ENCODE data around the gene ESR2. TPM values are rescaled to one million over a fixed set of nuclear protein-coding genes. Genes with fewer than 3 reads are reported as not detected.
A peak's percentile ranks its signal among the peaks of the same experiment; 100 is the strongest.

ESR2 gene
- total RNA-seq, 1 experiment from 2014 or later: 0.15 TPM

- H3K4ac ChIP-seq (ENCODE audit: low read depth, low read length): no peak overlapping the region
- H2BK5ac ChIP-seq (ENCODE audit: insufficient read length, low read length): no peak overlapping the region
- H3K79me2 ChIP-seq (ENCODE audit: insufficient read depth, low read length): no peaks in the 10 kb centered on the region
- no peaks in the 10 kb centered on the region for H3K79me1 ChIP-seq (ENCODE audit: insufficient read depth, low read depth, low read length, poor library complexity, severe bottlenecking)
- TF ChIP-seq CTCF (conservative IDR thresholded peaks at IDR 0.05): no peak
- H3K27ac ChIP-seq (ENCODE audit: insufficient read length, low read depth, low read length): no peak overlapping the region
- no peak overlapping the region for H3K56ac ChIP-seq (ENCODE audit: insufficient read length, low read depth, low read length)
- Mint-ChIP-seq H3K36me3 (ENCODE audit: insufficient read depth in 1 of 3, low read depth in 3 of 3) (peaks cover 6 to 17% (median 15%) of the 10 kb centered on the region in 3 experiments; a peak in 4 of 7 replicates), H3K27ac (peak overlapping the region in 2 of 3 experiments; percentile 25 to 89; a peak in 3 of 7 replicates), H3K4me3 (no peak overlapping the region), H3K4me1 (peaks cover 14 to 17% of the 10 kb centered on the region in 2 experiments), H3K9me3 (no peaks in the 10 kb centered on the region), H3K27me3 (ENCODE audit: low read depth) (no peaks in the 10 kb centered on the region)
- no peak overlapping the region for H3K18ac ChIP-seq (ENCODE audit: insufficient read length, low read depth, low read length)
- H2BK120ac ChIP-seq (ENCODE audit: low read depth, low read length, poor library complexity, severe bottlenecking): no peak overlapping the region
- H2BK15ac ChIP-seq (ENCODE audit: low read depth, low read length): no peak overlapping the region
- no peaks in the 10 kb centered on the region for H3K23me2 ChIP-seq (ENCODE audit: insufficient read length, low read depth, low read length, poor library complexity, severe bottlenecking)
- H3K9me3 ChIP-seq (ENCODE audit: control insufficient read depth, low read depth, low read length): no peaks in the 10 kb centered on the region
- no peak overlapping the region for H2BK12ac ChIP-seq (ENCODE audit: insufficient read length, low read depth, low read length)
- H3T11ph ChIP-seq (ENCODE audit: low read length): no peak overlapping the region
- no peaks in the 10 kb centered on the region; the same call in 1 of the 2 replicates for H3K4me1 ChIP-seq (ENCODE audit: insufficient read depth, low read length)
- no peak overlapping the region for H3K4me2 ChIP-seq (ENCODE audit: insufficient read depth, insufficient read length, low read length)
- no peak overlapping the region for H4K8ac ChIP-seq (replicated peaks; ENCODE audit: insufficient read length, low read depth, low read length)
- H3K14ac ChIP-seq (ENCODE audit: insufficient read depth, low read length): no peak overlapping the region
- H4K20me1 ChIP-seq (ENCODE audit: control insufficient read depth, insufficient read depth, insufficient read length): peaks cover 3% of the 10 kb centered on the region
- no CpG with 5 or more reads among the region's 1 CpG for WGBS (ENCODE audit: extremely low coverage, insufficient read length, low lambda C conversion rate)
- H3K27me3 ChIP-seq (ENCODE audit: insufficient read depth, low read length): no peaks in the 10 kb centered on the region
- no peak overlapping the region for H4K5ac ChIP-seq (ENCODE audit: insufficient read length, low read depth, low read length)
- no peak overlapping the region for H2BK20ac ChIP-seq (ENCODE audit: low read depth, low read length, poor library complexity, severe bottlenecking)
- no peak overlapping the region for H3K23ac ChIP-seq (ENCODE audit: insufficient read length, low read depth, low read length)
- H4K91ac ChIP-seq (ENCODE audit: insufficient read length, low read depth, low read length): peak overlapping the region; percentile 46
- no peak overlapping the region for H2AK5ac ChIP-seq (ENCODE audit: insufficient read length, low read length)
- H2AFZ ChIP-seq (ENCODE audit: low read length): no peak overlapping the region
- DNase-seq: no peak
- no peak overlapping the region for H3K9ac ChIP-seq (ENCODE audit: extremely low read depth, insufficient read length, low read length)
Observed at GRCh38 chr14:64060199-64060545, 234.0 kb downstream of the ESR2 start.
